ENCODE data around the gene GRIN2C.

Gene GRIN2C

GRCh38 chr17:74808714-74809430, 50.8 kb downstream of the GRIN2C start:
- H3K4me1 ChIP-seq (ENCODE audit: control insufficient read depth, insufficient read depth, low read length), result no peaks in the 10 kb centered on the region
- WGBS (ENCODE audit: insufficient coverage, insufficient read length), result no CpG with 5 or more reads among the region's 17 CpGs

GRCh38 chr17:74807925-74808324, 51.8 kb downstream of the GRIN2C start:
- no peaks in the 10 kb centered on the region for H3K9me3 ChIP-seq (ENCODE audit: control insufficient read depth, insufficient read depth, low read length)
- H3K4me1 ChIP-seq (ENCODE audit: control insufficient read depth, insufficient read depth, low read length), result no peaks in the 10 kb centered on the region
- no CpG with 5 or more reads among the region's 6 CpGs for WGBS (ENCODE audit: insufficient coverage, insufficient read length)
- H3K27ac ChIP-seq (ENCODE audit: low read length), result no peak overlapping the region
- no peaks in the 10 kb centered on the region; the same call in 1 of the 2 replicates for H3K36me3 ChIP-seq (ENCODE audit: control insufficient read depth, insufficient read depth, low read length)
- H3K27me3 ChIP-seq (ENCODE audit: control insufficient read depth, insufficient read depth, low read length), result no peaks in the 10 kb centered on the region
- DNase-seq (ENCODE audit: low read depth, low spot score), result no peak
- H3K4me3 ChIP-seq (ENCODE audit: low read length), result no peak overlapping the region

More at GRCh38 chr17:74808714-74809430, 50.8 kb downstream of the GRIN2C start:
- Histone ChIP-seq H3K36me3 (ENCODE audit: control insufficient read depth, insufficient read depth, low read length) (no peaks in the 10 kb centered on the region; the same call in 1 of the 2 replicates), H3K27me3 (ENCODE audit: control insufficient read depth, insufficient read depth, low read length) (no peaks in the 10 kb centered on the region), H3K4me3 (ENCODE audit: low read length) (no peak overlapping the region), H3K9me3 (ENCODE audit: control insufficient read depth, insufficient read depth, low read length) (no peaks in the 10 kb centered on the region), H3K27ac (ENCODE audit: low read length) (no peak overlapping the region)
- no peak for DNase-seq (ENCODE audit: low read depth, low spot score)

GRCh38 chr17:74807441-74807840, 52.2 kb downstream of the GRIN2C start:
- WGBS (ENCODE audit: insufficient coverage, insufficient read length), result no CpG with 5 or more reads among the region's 13 CpGs
- H3K9me3 ChIP-seq (ENCODE audit: control insufficient read depth, insufficient read depth, low read length), result no peaks in the 10 kb centered on the region
- no peak overlapping the region for H3K4me3 ChIP-seq (ENCODE audit: low read length)
- no peak overlapping the region for H3K27ac ChIP-seq (ENCODE audit: low read length)
- H3K36me3 ChIP-seq (ENCODE audit: control insufficient read depth, insufficient read depth, low read length), result no peaks in the 10 kb centered on the region; the same call in 1 of the 2 replicates
- no peak for DNase-seq (ENCODE audit: low read depth, low spot score)
- no peaks in the 10 kb centered on the region for H3K27me3 ChIP-seq (ENCODE audit: control insufficient read depth, insufficient read depth, low read length)
- H3K4me1 ChIP-seq (ENCODE audit: control insufficient read depth, insufficient read depth, low read length), result no peaks in the 10 kb centered on the region

GRCh38 chr17:74806334-74806733, 53.4 kb downstream of the GRIN2C start:
- Histone ChIP-seq H3K27ac (ENCODE audit: low read length) (no peak overlapping the region), H3K9me3 (ENCODE audit: control insufficient read depth, insufficient read depth, low read length) (no peaks in the 10 kb centered on the region), H3K4me3 (ENCODE audit: low read length) (no peak overlapping the region), H3K36me3 (ENCODE audit: control insufficient read depth, insufficient read depth, low read length) (no peaks in the 10 kb centered on the region; the same call in 1 of the 2 replicates), H3K4me1 (ENCODE audit: control insufficient read depth, insufficient read depth, low read length) (no peaks in the 10 kb centered on the region), H3K27me3 (ENCODE audit: control insufficient read depth, insufficient read depth, low read length) (no peaks in the 10 kb centered on the region)
- no peak for DNase-seq (ENCODE audit: low read depth, low spot score)
- WGBS (ENCODE audit: insufficient coverage, insufficient read length), result no CpG with 5 or more reads among the region's 10 CpGs

- H3K4me3 ChIP-seq (ENCODE audit: low read length), result no peak overlapping the region
- H3K9me3 ChIP-seq (ENCODE audit: control insufficient read depth, insufficient read depth, low read length), result no peaks in the 10 kb centered on the region
- H3K27ac ChIP-seq (ENCODE audit: low read length), result no peak overlapping the region
- no peaks in the 10 kb centered on the region; the same call in 1 of the 2 replicates for H3K36me3 ChIP-seq (ENCODE audit: control insufficient read depth, insufficient read depth, low read length)
- DNase-seq (ENCODE audit: low read depth, low spot score), result no peak
- no peaks in the 10 kb centered on the region for H3K27me3 ChIP-seq (ENCODE audit: control insufficient read depth, insufficient read depth, low read length)
- no CpG with 5 or more reads among the region's 15 CpGs for WGBS (ENCODE audit: insufficient coverage, insufficient read length)
- no peaks in the 10 kb centered on the region for H3K4me1 ChIP-seq (ENCODE audit: control insufficient read depth, insufficient read depth, low read length)
Observed at GRCh38 chr17:74805591-74805991, 54.1 kb downstream of the GRIN2C start.

- no CpG with 5 or more reads among the region's 7 CpGs for WGBS (ENCODE audit: insufficient coverage, insufficient read length)
- no peak overlapping the region for H3K4me3 ChIP-seq (ENCODE audit: low read length)
- no peak overlapping the region for H3K27ac ChIP-seq (ENCODE audit: low read length)
- no peaks in the 10 kb centered on the region for H3K4me1 ChIP-seq (ENCODE audit: control insufficient read depth, insufficient read depth, low read length)
- no peak for DNase-seq (ENCODE audit: low read depth, low spot score)
- H3K9me3 ChIP-seq (ENCODE audit: control insufficient read depth, insufficient read depth, low read length), result no peaks in the 10 kb centered on the region
- H3K36me3 ChIP-seq (ENCODE audit: control insufficient read depth, insufficient read depth, low read length), result peaks cover 5% of the 10 kb centered on the region; the same call in 1 of the 2 replicates
- H3K27me3 ChIP-seq (ENCODE audit: control insufficient read depth, insufficient read depth, low read length), result no peaks in the 10 kb centered on the region
Observed at GRCh38 chr17:74804683-74805082, 55.0 kb downstream of the GRIN2C start.

GRCh38 chr17:74803971-74804370, 55.7 kb downstream of the GRIN2C start:
- Histone ChIP-seq H3K27me3 (ENCODE audit: control insufficient read depth, insufficient read depth, low read length) (no peaks in the 10 kb centered on the region), H3K4me1 (ENCODE audit: control insufficient read depth, insufficient read depth, low read length) (no peaks in the 10 kb centered on the region), H3K9me3 (ENCODE audit: control insufficient read depth, insufficient read depth, low read length) (no peaks in the 10 kb centered on the region), H3K36me3 (ENCODE audit: control insufficient read depth, insufficient read depth, low read length) (peaks cover 6% of the 10 kb centered on the region; the same call in 1 of the 2 replicates), H3K4me3 (ENCODE audit: low read length) (no peak overlapping the region), H3K27ac (ENCODE audit: low read length) (no peak overlapping the region)
- no CpG with 5 or more reads among the region's 5 CpGs for WGBS (ENCODE audit: insufficient coverage, insufficient read length)
- DNase-seq (ENCODE audit: low read depth, low spot score), result no peak

- Histone ChIP-seq H3K27ac (ENCODE audit: low read length) (no peak overlapping the region), H3K4me3 (ENCODE audit: low read length) (no peak overlapping the region), H3K4me1 (ENCODE audit: control insufficient read depth, insufficient read depth, low read length) (no peaks in the 10 kb centered on the region), H3K27me3 (ENCODE audit: control insufficient read depth, insufficient read depth, low read length) (no peaks in the 10 kb centered on the region), H3K9me3 (ENCODE audit: control insufficient read depth, insufficient read depth, low read length) (no peaks in the 10 kb centered on the region), H3K36me3 (ENCODE audit: control insufficient read depth, insufficient read depth, low read length) (peaks cover 6% of the 10 kb centered on the region; the same call in 1 of the 2 replicates)
- DNase-seq (ENCODE audit: low read depth, low spot score), result no peak
- no CpG with 5 or more reads among the region's 12 CpGs for whole genome bisulfite sequencing (ENCODE audit: insufficient coverage, insufficient read length)
Observed at GRCh38 chr17:74803388-74803930, 56.2 kb downstream of the GRIN2C start.

- no peak overlapping the region for H3K27ac ChIP-seq (ENCODE audit: low read length)
- H3K36me3 ChIP-seq (ENCODE audit: control insufficient read depth, insufficient read depth, low read length), result peaks cover 14% of the 10 kb centered on the region
- no peaks in the 10 kb centered on the region for H3K27me3 ChIP-seq (ENCODE audit: control insufficient read depth, insufficient read depth, low read length)
- no CpG with 5 or more reads among the region's 8 CpGs for WGBS (ENCODE audit: insufficient coverage, insufficient read length)
- H3K4me3 ChIP-seq (ENCODE audit: low read length), result no peak overlapping the region
- no peak for DNase-seq (ENCODE audit: low read depth, low spot score)
- no peaks in the 10 kb centered on the region for H3K4me1 ChIP-seq (ENCODE audit: control insufficient read depth, insufficient read depth, low read length)
- H3K9me3 ChIP-seq (ENCODE audit: control insufficient read depth, insufficient read depth, low read length), result no peaks in the 10 kb centered on the region
Observed at GRCh38 chr17:74801896-74802295, 57.8 kb downstream of the GRIN2C start.

- no CpG with 5 or more reads among the region's 7 CpGs for WGBS (ENCODE audit: insufficient coverage, insufficient read length)
- Histone ChIP-seq H3K27me3 (ENCODE audit: control insufficient read depth, insufficient read depth, low read length) (no peaks in the 10 kb centered on the region), H3K9me3 (ENCODE audit: control insufficient read depth, insufficient read depth, low read length) (no peaks in the 10 kb centered on the region), H3K36me3 (ENCODE audit: control insufficient read depth, insufficient read depth, low read length) (peaks cover 16% of the 10 kb centered on the region), H3K4me1 (ENCODE audit: control insufficient read depth, insufficient read depth, low read length) (no peaks in the 10 kb centered on the region), H3K4me3 (ENCODE audit: low read length) (no peak overlapping the region), H3K27ac (ENCODE audit: low read length) (no peak overlapping the region)
- DNase-seq (ENCODE audit: low read depth, low spot score), result no peak
Observed at GRCh38 chr17:74800531-74800930, 59.2 kb downstream of the GRIN2C start.

All from iPS DF 6.9 (cell line).